Peyer's patch (tissue), 4 donors: Measurements from ENCODE around the gene CACHD1.

Source experiments
- CTCF ChIP-seq, 6 experiments: fragments of 450-650 bp in 4 of 6; fragments of 200-600 bp in 2 of 6; sonication (generic) in 1 of 6; IDR thresholded peaks; one replicate each; pipeline ENCODE4 v1.5.1; 2017 to 2019; ENCODE audit warnings: antibody characterized with exemption in 6 of 6, mild to moderate bottlenecking in 3 of 6, moderate library complexity in 1 of 6
- POLR2A ChIP-seq, 2 donors: fragments of 450-650 bp; IDR thresholded peaks; one replicate each; pipeline ENCODE4 v1.5.1; 2017; ENCODE audit warnings: antibody characterized with exemption in 2 of 2, mild to moderate bottlenecking in 2 of 2, moderate library complexity in 2 of 2

DNA sequence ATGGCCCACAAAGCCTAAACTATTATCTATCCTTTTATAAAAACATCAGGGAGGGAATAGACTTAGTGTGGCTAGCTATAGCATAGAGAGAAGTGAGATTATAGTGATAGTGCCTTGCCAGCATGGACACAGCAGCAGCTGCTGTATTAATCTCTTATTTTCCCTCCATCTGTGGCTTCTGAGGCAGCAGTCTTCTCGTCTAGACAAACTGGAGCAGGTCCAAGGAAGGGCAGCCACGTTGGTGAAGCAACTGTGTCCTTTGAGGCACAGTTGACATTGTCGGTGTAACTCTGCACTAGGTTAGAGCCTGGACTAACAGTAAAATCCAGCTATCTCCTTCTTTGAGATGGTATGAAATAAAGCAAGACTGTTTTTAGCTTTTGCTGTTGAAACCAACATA lies 131.3 kb downstream of the CACHD1 start:
- TF ChIP-seq CTCF (IDR thresholded peaks at IDR 0.05): no peak
- TF ChIP-seq POLR2A (IDR thresholded peaks at IDR 0.05): no peak
